Measurements from ENCODE around the gene VPS39. TPM values are rescaled to one million over a fixed set of nuclear protein-coding genes. Genes with fewer than 3 reads are reported as not detected.

VPS39 gene
- total and polyA plus RNA-seq, 9 of the 15 experiments (the other 6 are each of a cell fraction or from before 2014, with no cell fraction given) = 3.2 to 37.3 (median 21.8) TPM

GRCh38 chr15:42130246-42130986 lies 77.7 kb downstream of the VPS39 start (continued):
- TF ChIP-seq FOXJ2 (tag; IDR thresholded peaks at IDR 0.05) = no peak
- TF ChIP-seq ZNF384 (IDR thresholded peaks at IDR 0.05; ENCODE audit: low read depth, low read length) = no peak

- POLR2A ChIA-PET = interaction anchor here (1.2 to 1.4 kb wide), 2 partner anchors 10 to 12 kb away, joined by 5 read pairs; no protein-coding TSS in a partner anchor
- FAIRE-seq = no peak
These were observed 78.7 kb downstream of the VPS39 start for GRCh38 chr15:42129364-42129763.

More at GRCh38 chr15:42129364-42129763, 78.7 kb downstream of the VPS39 start:
- no peak overlapping the region for H3K9ac ChIP-seq (ENCODE audit: insufficient read depth in 1 of 2, low read depth in 2 of 2, low read length in 2 of 2)
- H3K79me2 ChIP-seq (ENCODE audit: control insufficient read depth, insufficient read depth, low read length) = no peaks in the 10 kb centered on the region
- H3K9me1 ChIP-seq (ENCODE audit: control insufficient read depth, insufficient read depth, low read length) = no peaks in the 10 kb centered on the region
- intact Hi-C loops (cut with micrococcal nuclease) (no loop called here), in situ Hi-C loops (cut with MboI) (no loop called here)
- peaks cover 6 to 34% of the 10 kb centered on the region in 2 experiments; a peak in 4 of 5 replicates for H3K27me3 ChIP-seq (ENCODE audit: control insufficient read depth in 2 of 2, insufficient read depth in 2 of 2, low read length in 2 of 2)
- no peaks in the 10 kb centered on the region for H3K9me3 ChIP-seq (replicated peaks; ENCODE audit: control insufficient read depth, insufficient read depth, low read depth, low read length)
- WGBS (ENCODE audit: insufficient coverage, low coverage, missing lambda C conversion rate) = 0% methylated on average over 2 of the region's 2 CpGs
- TF ChIP-seq ZNF280B (CRISPR knock-in tag; IDR thresholded peaks at IDR 0.05) (no peak), GTF2E2 (tag; IDR thresholded peaks at IDR 0.05) (no peak), PHF8 (IDR thresholded peaks at IDR 0.05; ENCODE audit: borderline replicate concordance, low read length) (no peak), FOXK2 (conservative IDR thresholded peaks at IDR 0.05 in 1 of 2, IDR thresholded peaks at IDR 0.05 in 1 of 2; ENCODE audit: low read depth in 2 of 2) (no peak), CBX8 (IDR thresholded peaks at IDR 0.05; ENCODE audit: borderline replicate concordance, extremely low read depth, low read depth, low read length, poor library complexity, severe bottlenecking) (no peak), SLC30A9 (CRISPR knock-in tag; IDR thresholded peaks at IDR 0.05) (no peak), ETV5 (CRISPR knock-in tag; IDR thresholded peaks at IDR 0.05; ENCODE audit: low read depth) (no peak), MYNN (IDR thresholded peaks at IDR 0.05) (no peak), MYNN (CRISPR knock-in tag; IDR thresholded peaks at IDR 0.05) (no peak), RFX7 (CRISPR knock-in tag; IDR thresholded peaks at IDR 0.05) (no peak), ZNF76 (CRISPR knock-in tag; IDR thresholded peaks at IDR 0.05; ENCODE audit: borderline replicate concordance) (no peak), MCM2 (IDR thresholded peaks at IDR 0.05; ENCODE audit: low read depth) (no peak), NR2F6 (CRISPR knock-in tag; IDR thresholded peaks at IDR 0.05) (no peak), NR1H2 (CRISPR knock-in tag; IDR thresholded peaks at IDR 0.05) (no peak), POLR2AphosphoS2 (IDR thresholded peaks at IDR 0.05; ENCODE audit: low read length) (no peak), NCOR1 (IDR thresholded peaks at IDR 0.05) (no peak)
- CTCF ChIA-PET (ENCODE audit: low intra/inter-chr PET ratio) = no interaction called here
- H3K4me3 ChIP-seq = no peak overlapping the region
- no peak overlapping the region for H2AFZ ChIP-seq (ENCODE audit: low read depth, low read length)
- no peak overlapping the region for H3K4me2 ChIP-seq (ENCODE audit: insufficient read depth, low read length)
- 0 out of 2 replicates have a peak, but pooled peaks cover 4% of the 10 kb centered on the region for H4K20me1 ChIP-seq (replicated peaks; ENCODE audit: control insufficient read depth, insufficient read depth, low read length)
- no TSS peak for BruUV-seq (replicated peaks)
- no peaks in the 10 kb centered on the region for H3K4me1 ChIP-seq (replicated peaks in 1 of 2; ENCODE audit: control insufficient read depth in 2 of 2, insufficient read depth in 2 of 2, low read length in 2 of 2)
- DNase-seq (ENCODE audit: extremely low read depth in 1 of 4, low spot score in 3 of 4) = no peak
- H3K27ac ChIP-seq (ENCODE audit: extremely low read depth, low read depth, low read length) = no peak overlapping the region
- ATAC-seq = no peak
- no peaks in the 10 kb centered on the region for H3K36me3 ChIP-seq (ENCODE audit: control insufficient read depth, insufficient read depth, low read length)

Data from K562 (cell line).